A673 (cell line): ENCODE measurements around the gene GPR183. TPM values are rescaled to one million over a fixed set of nuclear protein-coding genes. Genes with fewer than 3 reads are reported as not detected.

Source experiments
- BruUV-seq: library from RNA; stranded (reverse); fragments of 400-500 nt; replicated peaks from 2 replicates; lab custom pipeline; 2021; lab: Mats Ljungman, UMichigan
- CTCF ChIA-PET: fragments of 300-600 bp; sonication (Branson Sonifier 250); formaldehyde crosslinking; loops from one replicate; lab custom pipeline; 2022; ENCODE audit warnings: antibody characterized with exemption; lab: Charles Lee
- POLR2A ChIA-PET: fragments of 300-600 bp; sonication (Branson Sonifier 250); formaldehyde crosslinking; loops from one replicate; lab custom pipeline; 2022; ENCODE audit warnings: antibody characterized with exemption; ENCODE audit not compliant: low non-redundant PET; lab: Charles Lee
- DNase-seq: peaks from one replicate; pipeline ENCODE4 v3.0.0-alpha.2; 2015; ENCODE audit warnings: low spot score
- H3K27ac ChIP-seq: fragments of 200-600 bp; sonication (generic); 2 replicates; pipeline ENCODE4 v1.5.1; 2016; ENCODE audit warnings: mixed run types, low read depth, mild to moderate bottlenecking, mixed read lengths, antibody characterized with exemption, low read length; ENCODE audit not compliant: poor library complexity, severe bottlenecking
- H3K27me3 ChIP-seq: fragments of 200-600 bp; sonication (generic); replicated peaks from 2 replicates; pipeline ENCODE4 v1.6.1; 2017; ENCODE audit warnings: mixed run types, low read depth, mild to moderate bottlenecking, mixed read lengths, antibody characterized with exemption, low read length; ENCODE audit not compliant: insufficient read depth, poor library complexity
- H3K36me3 ChIP-seq: fragments of 200-600 bp; sonication (generic); 2 replicates; pipeline ENCODE4 v1.6.1; 2016; ENCODE audit warnings: mixed run types, mild to moderate bottlenecking, mixed read lengths, antibody characterized with exemption, low read length; ENCODE audit not compliant: insufficient read depth, poor library complexity, severe bottlenecking
- H3K4me1 ChIP-seq: fragments of 200-600 bp; sonication (generic); 2 replicates; pipeline ENCODE4 v1.6.1; 2017; ENCODE audit warnings: mixed run types, mild to moderate bottlenecking, mixed read lengths, antibody characterized with exemption, low read length; ENCODE audit not compliant: insufficient read depth, poor library complexity, severe bottlenecking
- H3K4me3 ChIP-seq: fragments of 200-600 bp; sonication (generic); 2 replicates; pipeline ENCODE4 v1.5.1; 2016; ENCODE audit warnings: low read depth, mixed run types, mild to moderate bottlenecking, mixed read lengths, low read length; ENCODE audit not compliant: poor library complexity, severe bottlenecking
- H3K9me3 ChIP-seq: fragments of 200-600 bp; sonication (generic); 2 replicates; pipeline ENCODE4 v1.6.1; 2016; ENCODE audit warnings: mixed run types, low read depth, mild to moderate bottlenecking, mixed read lengths, antibody characterized with exemption, low read length; ENCODE audit not compliant: poor library complexity, severe bottlenecking
- CTCF ChIP-seq: fragments of 300-800, 200-600 bp; sonication (generic); conservative IDR thresholded peaks from 2 replicates; pipeline ENCODE4 v1.5.1; 2017; ENCODE audit warnings: low read depth, mild to moderate bottlenecking, antibody characterized with exemption, low read length, moderate library complexity, mixed read lengths
- EZH2 ChIP-seq: fragments of 200-600 bp; sonication (generic); IDR thresholded peaks from 2 replicates; pipeline ENCODE4 v1.6.1; 2017; ENCODE audit warnings: borderline replicate concordance, low read depth, mild to moderate bottlenecking, mixed read lengths, antibody characterized with exemption, low read length; ENCODE audit not compliant: poor library complexity, severe bottlenecking
- intact Hi-C: fragments of 100-400 bp; cut with micrococcal nuclease; formaldehyde crosslinking; loops from one replicate; pipeline ENCODE4 v1.10.0; 2022; ENCODE audit not compliant: unreplicated experiment
- total RNA-seq: library from RNA; stranded (reverse); gene quantifications from 2 replicates; pipeline ENCODE4 v1.2.3, GENCODE V29; 2021

The GPR183 gene
- total RNA-seq, 1 experiment from 2014 or later: not detected

- Histone ChIP-seq H3K27me3 (no peaks in the 10 kb centered on the region), H3K36me3 (no peaks in the 10 kb centered on the region), H3K9me3 (no peaks in the 10 kb centered on the region), H3K27ac (no peak overlapping the region), H3K4me1 (no peaks in the 10 kb centered on the region), H3K4me3 (no peak overlapping the region)
- no peak for DNase-seq
- ChIA-PET CTCF (no interaction called here), POLR2A (no interaction called here)
- intact Hi-C loops: no loop called here
- TF ChIP-seq CTCF (no peak), EZH2 (no peak)
- no TSS peak for BruUV-seq
These were observed 8.0 kb upstream of the GPR183 start for GRCh38 chr13:99315186-99315585.

GRCh38 chr13:99314640-99315176 is 7.5 kb upstream of the GPR183 start:
- no TSS peak for BruUV-seq
- CTCF ChIA-PET: no interaction called here
- no peaks in the 10 kb centered on the region for H3K27me3 ChIP-seq
- no peak overlapping the region for H3K4me3 ChIP-seq
- no peak overlapping the region for H3K27ac ChIP-seq
- TF ChIP-seq CTCF (no peak), EZH2 (no peak)
- no peaks in the 10 kb centered on the region for H3K4me1 ChIP-seq
- H3K36me3 ChIP-seq: no peaks in the 10 kb centered on the region
- no peak for DNase-seq
- H3K9me3 ChIP-seq: no peaks in the 10 kb centered on the region
- intact Hi-C loops: no loop called here
- POLR2A ChIA-PET: no interaction called here

GRCh38 chr13:99313941-99314340 is 6.7 kb upstream of the GPR183 start:
- no peak overlapping the region for H3K27ac ChIP-seq
- H3K4me1 ChIP-seq: no peaks in the 10 kb centered on the region
- intact Hi-C loops: no loop called here
- no peak overlapping the region for H3K4me3 ChIP-seq
- no peaks in the 10 kb centered on the region for H3K36me3 ChIP-seq
- ChIA-PET POLR2A (no interaction called here), CTCF (no interaction called here)
- H3K27me3 ChIP-seq: no peaks in the 10 kb centered on the region
- H3K9me3 ChIP-seq: no peaks in the 10 kb centered on the region
- no TSS peak for BruUV-seq
- TF ChIP-seq EZH2 (no peak), CTCF (no peak)
- no peak for DNase-seq
